ENCODE data around the gene GNPDA1.
A peak's percentile ranks its signal among the peaks of the same experiment; 100 is the strongest.
"Not testable (repeated sequence)": the region's sequence is repeated elsewhere in the genome, so short reads cannot be mapped to it uniquely, and the experiment has no call there.

The GNPDA1 gene

GRCh38 chr5:142012792-142013388 is at the start of gene GNPDA1:
TSS of gene GNPDA1 (minus strand) at chr5:142013027. CDS start at chr5:142012035, 992 bp downstream.
- DNase-seq: peak; percentile 62

GRCh38 chr5:142059304-142059940 is 46.6 kb upstream of the GNPDA1 start:
- DNase-seq: no peak

- no peak for DNase-seq
These were observed 44.9 kb upstream of the GNPDA1 start for GRCh38 chr5:142057697-142058056.

GRCh38 chr5:142056816-142057696 is 44.2 kb upstream of the GNPDA1 start:
- DNase-seq: no peak

GRCh38 chr5:142055301-142055700 is 42.5 kb upstream of the GNPDA1 start:
- DNase-seq: no peak

- DNase-seq: no peak
These were observed 40.8 kb upstream of the GNPDA1 start for GRCh38 chr5:142053426-142054151.

- not testable (repeated sequence) for DNase-seq
These were observed 39.2 kb upstream of the GNPDA1 start for GRCh38 chr5:142052026-142052425.

GRCh38 chr5:142048272-142048671 is 35.4 kb upstream of the GNPDA1 start:
- DNase-seq: no peak

GRCh38 chr5:142046191-142046590 is 33.4 kb upstream of the GNPDA1 start:
- no peak for DNase-seq

GRCh38 chr5:142040881-142041280 is 28.1 kb upstream of the GNPDA1 start:
- DNase-seq: not testable (repeated sequence)

GRCh38 chr5:142040285-142040684 is 27.5 kb upstream of the GNPDA1 start:
- DNase-seq: no peak

- DNase-seq: no peak
These were observed 25.9 kb upstream of the GNPDA1 start for GRCh38 chr5:142038735-142039134.

GRCh38 chr5:142037599-142037998 is 24.8 kb upstream of the GNPDA1 start:
- DNase-seq: not testable (repeated sequence)

GRCh38 chr5:142036918-142037317 is 24.1 kb upstream of the GNPDA1 start:
- DNase-seq: no peak

GRCh38 chr5:142034994-142035393 is 22.2 kb upstream of the GNPDA1 start:
- no peak for DNase-seq

- not testable (repeated sequence) for DNase-seq
These were observed 21.1 kb upstream of the GNPDA1 start for GRCh38 chr5:142033632-142034567.

GRCh38 chr5:142032747-142033631 is 20.2 kb upstream of the GNPDA1 start:
- no peak for DNase-seq

GRCh38 chr5:142032150-142032549 is 19.3 kb upstream of the GNPDA1 start:
- DNase-seq: no peak

GRCh38 chr5:142025637-142026036 is 12.8 kb upstream of the GNPDA1 start:
- no peak for DNase-seq

GRCh38 chr5:142024771-142025304 is 12.0 kb upstream of the GNPDA1 start:
- peak; percentile 82 for DNase-seq

- no peak for DNase-seq
These were observed 11.0 kb upstream of the GNPDA1 start for GRCh38 chr5:142023836-142024235.

Measured in activated effector memory CD4-positive, alpha-beta T cell treated with Interleukin-2 at 50 U/mL for 16 hours (primary cell).